ENCODE measurements around the gene CCNF.
A peak's percentile ranks its signal among the peaks of the same experiment; 100 is the strongest.

CCNF gene

GRCh38 chr16:2500918-2501750 is 71.9 kb downstream of the CCNF start:
- TF ChIP-seq TCF4 (CRISPR knock-in tag; IDR thresholded peaks at IDR 0.05; ENCODE audit: borderline replicate concordance) (no peak), PATZ1 (CRISPR knock-in tag; IDR thresholded peaks at IDR 0.05; ENCODE audit: borderline replicate concordance) (no peak), PPARA (CRISPR knock-in tag; IDR thresholded peaks at IDR 0.05; ENCODE audit: borderline replicate concordance) (no peak), ESRRG (CRISPR knock-in tag; IDR thresholded peaks at IDR 0.05) (no peak), CSDC2 (CRISPR knock-in tag; IDR thresholded peaks at IDR 0.05) (no peak), SNAI2 (CRISPR knock-in tag; IDR thresholded peaks at IDR 0.05) (no peak), TOX (CRISPR knock-in tag; IDR thresholded peaks at IDR 0.05; ENCODE audit: borderline replicate concordance) (no peak)
- ATAC-seq, result peak; percentile 97

GRCh38 chr16:2501946-2502895 is 73.0 kb downstream of the CCNF start:
- TF ChIP-seq ARNTL (CRISPR knock-in tag; IDR thresholded peaks at IDR 0.05; ENCODE audit: borderline replicate concordance, low read depth) (no peak), TSHZ2 (CRISPR knock-in tag; IDR thresholded peaks at IDR 0.05) (no peak)
- ATAC-seq, result no peak

GRCh38 chr16:2505695-2506094 is 76.4 kb downstream of the CCNF start:
- no peak for TF ChIP-seq ARNTL (CRISPR knock-in tag; IDR thresholded peaks at IDR 0.05; ENCODE audit: borderline replicate concordance, low read depth)
- TF ChIP-seq ISL1 (CRISPR knock-in tag; IDR thresholded peaks at IDR 0.05), result no peak
- no peak for TF ChIP-seq CSDC2 (CRISPR knock-in tag; IDR thresholded peaks at IDR 0.05)
- no peak for TF ChIP-seq ZNF8 (CRISPR knock-in tag; IDR thresholded peaks at IDR 0.05)
- TF ChIP-seq ZNF70 (CRISPR knock-in tag; IDR thresholded peaks at IDR 0.05), result no peak
- TF ChIP-seq PPARA (CRISPR knock-in tag; IDR thresholded peaks at IDR 0.05; ENCODE audit: borderline replicate concordance), result no peak
- TF ChIP-seq ZNF565 (CRISPR knock-in tag; conservative IDR thresholded peaks at IDR 0.05; ENCODE audit: low read depth), result no peak
- no peak for TF ChIP-seq SNAI2 (CRISPR knock-in tag; IDR thresholded peaks at IDR 0.05)
- ATAC-seq, result no peak

- ATAC-seq, result no peak
- no peak for TF ChIP-seq CSDC2 (CRISPR knock-in tag; IDR thresholded peaks at IDR 0.05)
- TF ChIP-seq ZFP3 (CRISPR knock-in tag; IDR thresholded peaks at IDR 0.05), result no peak
- no peak for TF ChIP-seq OSR1 (CRISPR knock-in tag; IDR thresholded peaks at IDR 0.05)
- TF ChIP-seq CREB5 (CRISPR knock-in tag; IDR thresholded peaks at IDR 0.05; ENCODE audit: low read depth), result no peak
- TF ChIP-seq PATZ1 (CRISPR knock-in tag; IDR thresholded peaks at IDR 0.05; ENCODE audit: borderline replicate concordance), result no peak
- TF ChIP-seq PPARA (CRISPR knock-in tag; IDR thresholded peaks at IDR 0.05; ENCODE audit: borderline replicate concordance), result no peak
- TF ChIP-seq TSHZ2 (CRISPR knock-in tag; IDR thresholded peaks at IDR 0.05), result no peak
- no peak for TF ChIP-seq ESRRG (CRISPR knock-in tag; IDR thresholded peaks at IDR 0.05)
- no peak for TF ChIP-seq BACH2 (CRISPR knock-in tag; IDR thresholded peaks at IDR 0.05; ENCODE audit: borderline replicate concordance)
- TF ChIP-seq GLIS3 (CRISPR knock-in tag; IDR thresholded peaks at IDR 0.05), result no peak
- no peak for TF ChIP-seq POU6F1 (CRISPR knock-in tag; IDR thresholded peaks at IDR 0.05; ENCODE audit: borderline replicate concordance, low read depth)
- no peak for TF ChIP-seq ARNTL (CRISPR knock-in tag; IDR thresholded peaks at IDR 0.05; ENCODE audit: borderline replicate concordance, low read depth)
- TF ChIP-seq SNAI2 (CRISPR knock-in tag; IDR thresholded peaks at IDR 0.05), result no peak
- no peak for TF ChIP-seq TOX (CRISPR knock-in tag; IDR thresholded peaks at IDR 0.05; ENCODE audit: borderline replicate concordance)
Measured at GRCh38 chr16:2507052-2507659, 77.9 kb downstream of the CCNF start.

Data from SK-N-SH treated with all-trans-retinoic acid at 6 μM for 48 hours (cell line).